HG03159 (cell line): Measurements from ENCODE around the gene ALDH1A3.

Source experiments
- ATAC-seq: cut with Tn5 transposase; IDR thresholded peaks from one replicate; pipeline ENCODE4 v1.9.1; 2021; ENCODE audit warnings: mild to moderate bottlenecking, moderate library complexity; ENCODE audit not compliant: unreplicated experiment

Gene ALDH1A3

GRCh38 chr15:100880897-100881242, 1.2 kb downstream of the ALDH1A3 start:
- ATAC-seq = no peak

GRCh38 chr15:100881573-100882336, 2.1 kb downstream of the ALDH1A3 start:
- no peak for ATAC-seq

DNA sequence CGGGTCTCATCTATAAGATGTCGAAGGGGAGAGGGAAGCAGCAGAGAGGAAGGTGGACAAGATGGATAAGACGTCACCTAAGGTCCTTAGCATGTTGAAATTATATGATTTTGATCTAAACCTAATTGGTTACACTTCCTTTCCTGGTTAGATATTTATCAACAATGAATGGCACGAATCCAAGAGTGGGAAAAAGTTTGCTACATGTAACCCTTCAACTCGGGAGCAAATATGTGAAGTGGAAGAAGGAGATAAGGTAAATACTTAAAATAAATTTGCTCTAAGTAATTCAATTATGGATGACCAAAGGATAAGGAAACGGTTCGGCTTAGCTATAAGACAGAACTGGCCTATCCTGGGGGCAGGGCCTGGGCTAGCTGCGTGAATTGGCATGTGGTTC, 5.5 kb downstream of the ALDH1A3 start:
- no peak for ATAC-seq

- no peak for ATAC-seq
Measured at GRCh38 chr15:100885811-100886210, 6.2 kb downstream of the ALDH1A3 start.

DNA sequence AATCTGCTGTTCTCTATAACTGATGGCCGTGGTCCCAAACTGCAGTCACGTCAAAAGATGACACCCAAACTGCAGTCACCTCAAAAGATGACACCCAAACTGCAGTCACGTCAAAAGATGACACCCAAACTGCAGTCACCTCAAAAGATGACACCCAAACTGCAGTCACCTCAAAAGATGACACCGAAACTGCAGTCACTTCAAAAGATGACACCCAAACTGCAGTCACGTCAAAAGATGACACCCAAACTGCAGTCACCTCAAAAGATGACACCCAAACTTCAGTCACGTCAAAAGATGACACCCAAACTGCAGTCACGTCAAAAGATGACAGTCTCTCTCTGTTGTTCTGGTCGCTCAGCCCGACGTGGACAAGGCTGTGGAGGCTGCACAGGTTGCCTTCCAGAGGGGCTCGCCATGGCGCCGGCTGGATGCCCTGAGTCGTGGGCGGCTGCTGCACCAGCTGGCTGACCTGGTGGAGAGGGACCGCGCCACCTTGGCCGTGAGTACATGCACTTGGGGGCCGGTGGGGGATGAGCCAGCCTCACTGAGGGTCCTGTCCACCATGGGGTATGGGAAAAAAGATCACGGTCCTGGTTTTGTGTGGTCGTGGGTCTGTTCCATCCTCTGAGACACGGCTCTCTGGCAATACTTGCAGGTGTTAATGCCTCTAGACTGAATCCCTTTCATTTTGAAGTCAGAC, 7.7 kb downstream of the ALDH1A3 start:
- no peak for ATAC-seq

- no peak for ATAC-seq
Measured at GRCh38 chr15:100889385-100890050, 9.9 kb downstream of the ALDH1A3 start.

DNA sequence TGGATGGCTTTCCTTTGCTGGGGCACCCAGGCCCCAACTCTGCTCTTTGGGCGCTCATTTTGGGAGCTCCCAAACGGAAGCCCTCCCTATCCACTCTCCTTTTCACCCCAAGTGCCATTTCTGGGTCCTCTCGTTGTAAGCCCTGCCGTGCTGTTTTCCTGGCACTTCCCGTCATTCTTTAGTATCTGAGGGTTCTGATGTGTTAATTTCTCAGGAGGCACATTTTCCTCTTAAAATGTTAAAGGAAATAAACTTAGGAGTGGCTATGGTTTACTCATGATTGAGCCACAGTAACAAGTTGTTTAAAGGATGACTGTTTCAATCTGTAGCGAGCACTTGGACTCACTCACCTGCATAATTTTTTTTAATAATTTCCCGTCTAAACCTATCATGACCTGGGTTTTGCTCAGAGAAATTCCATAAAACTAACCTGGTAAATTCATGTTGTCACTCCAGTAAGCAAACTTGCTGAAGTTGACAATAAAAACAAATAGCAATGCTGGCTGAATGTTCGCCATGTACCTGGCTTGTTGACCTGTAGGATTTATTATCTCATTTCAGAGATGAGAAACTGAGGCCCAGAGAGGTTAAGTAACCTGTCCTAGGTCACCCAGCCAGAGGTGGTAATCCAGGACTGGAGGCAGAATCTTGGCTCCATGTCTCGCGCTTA, 10.6 kb downstream of the ALDH1A3 start:
- no peak for ATAC-seq

DNA sequence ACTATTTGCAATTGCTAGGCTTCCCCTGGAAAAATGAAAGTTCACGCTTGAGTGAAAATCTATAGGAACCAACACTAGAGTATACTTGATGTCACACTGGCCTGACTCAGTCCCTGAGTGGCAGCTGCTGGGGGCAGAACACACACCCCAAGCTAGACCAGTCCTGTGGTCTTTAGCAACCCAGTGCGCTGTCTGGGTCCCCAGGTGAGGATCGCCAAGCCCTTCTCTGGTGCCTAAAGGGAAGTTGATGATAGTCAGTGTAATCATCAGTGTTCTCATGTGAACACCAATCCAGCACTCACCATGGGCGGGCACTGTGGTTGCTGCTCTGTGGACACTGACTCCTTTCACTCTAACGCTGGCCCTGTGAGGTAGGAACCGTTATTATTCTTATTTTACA, 11.2 kb downstream of the ALDH1A3 start:
- no peak for ATAC-seq

DNA sequence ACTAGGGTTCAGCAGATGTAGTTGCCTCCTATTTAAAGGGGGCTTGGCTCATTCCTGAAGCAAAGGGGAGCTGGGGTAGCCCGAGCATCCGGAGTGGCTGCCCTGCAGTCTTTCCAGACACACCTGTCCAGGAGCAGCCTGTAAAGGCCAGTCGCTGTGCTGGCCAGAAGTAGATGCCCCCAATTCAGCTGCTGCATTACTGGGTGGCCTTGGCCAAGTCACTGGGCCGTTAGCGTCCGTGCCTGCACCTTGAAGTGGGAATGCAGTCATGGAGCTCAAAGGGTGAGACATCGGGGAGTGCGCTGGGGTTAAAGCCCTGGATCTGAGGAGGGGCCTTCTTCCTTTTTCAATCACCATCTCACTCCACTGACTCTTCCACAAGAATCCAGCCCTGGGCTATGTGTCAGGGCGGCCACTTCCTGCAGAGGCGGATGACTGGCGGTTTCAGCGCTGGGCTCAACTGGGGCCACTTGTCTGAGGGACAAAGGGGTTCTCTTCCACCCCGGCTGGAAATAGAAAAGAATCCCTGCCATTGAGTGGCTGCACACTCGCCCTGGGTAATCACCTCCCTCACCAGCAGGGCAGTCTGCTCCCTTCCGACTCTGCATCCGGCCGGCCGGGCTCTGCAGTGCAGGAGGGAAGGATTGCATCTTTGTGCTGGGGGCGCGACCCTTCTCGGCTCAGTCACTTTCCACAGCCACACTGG, 11.8 kb downstream of the ALDH1A3 start:
- no peak for ATAC-seq

DNA sequence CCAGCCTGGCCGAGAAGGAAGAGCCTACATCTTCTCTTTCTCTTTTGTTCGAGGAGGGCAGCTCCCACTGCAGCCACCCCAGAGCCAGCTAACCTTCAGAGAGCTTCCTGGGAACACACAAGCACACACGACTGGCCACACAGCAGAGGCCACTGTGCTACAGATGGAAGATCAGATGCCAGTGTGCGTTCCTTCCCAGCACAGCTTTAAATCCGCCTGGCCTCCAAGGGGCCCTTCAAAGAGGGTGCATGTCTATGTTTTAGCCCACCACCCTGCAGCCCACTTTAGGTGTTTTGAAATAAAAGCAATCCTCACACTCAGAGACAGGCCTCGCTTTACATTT, 12.4 kb downstream of the ALDH1A3 start:
- no peak for ATAC-seq

- no peak for ATAC-seq
Measured at GRCh38 chr15:100893261-100893963, 13.8 kb downstream of the ALDH1A3 start.

- no peak for ATAC-seq
Measured at GRCh38 chr15:100893964-100894295, 14.3 kb downstream of the ALDH1A3 start.

DNA sequence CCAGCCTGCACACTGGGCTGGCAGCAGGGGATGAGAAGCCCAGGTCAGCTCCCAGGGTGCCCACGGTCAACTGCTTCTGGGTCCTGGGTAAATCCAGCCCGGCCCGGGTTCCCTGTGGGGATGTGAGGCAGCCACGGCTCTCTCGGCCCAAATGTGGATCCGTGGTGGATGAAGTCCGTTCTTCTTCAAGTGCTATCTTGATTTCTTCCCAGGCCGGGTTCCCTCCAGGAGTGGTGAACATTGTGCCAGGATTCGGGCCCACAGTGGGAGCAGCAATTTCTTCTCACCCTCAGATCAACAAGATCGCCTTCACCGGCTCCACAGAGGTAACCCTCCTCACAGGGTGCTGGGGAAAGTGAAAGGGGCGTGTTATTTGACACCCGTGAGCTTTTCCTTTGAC, 16.1 kb downstream of the ALDH1A3 start:
- ATAC-seq = no peak

DNA sequence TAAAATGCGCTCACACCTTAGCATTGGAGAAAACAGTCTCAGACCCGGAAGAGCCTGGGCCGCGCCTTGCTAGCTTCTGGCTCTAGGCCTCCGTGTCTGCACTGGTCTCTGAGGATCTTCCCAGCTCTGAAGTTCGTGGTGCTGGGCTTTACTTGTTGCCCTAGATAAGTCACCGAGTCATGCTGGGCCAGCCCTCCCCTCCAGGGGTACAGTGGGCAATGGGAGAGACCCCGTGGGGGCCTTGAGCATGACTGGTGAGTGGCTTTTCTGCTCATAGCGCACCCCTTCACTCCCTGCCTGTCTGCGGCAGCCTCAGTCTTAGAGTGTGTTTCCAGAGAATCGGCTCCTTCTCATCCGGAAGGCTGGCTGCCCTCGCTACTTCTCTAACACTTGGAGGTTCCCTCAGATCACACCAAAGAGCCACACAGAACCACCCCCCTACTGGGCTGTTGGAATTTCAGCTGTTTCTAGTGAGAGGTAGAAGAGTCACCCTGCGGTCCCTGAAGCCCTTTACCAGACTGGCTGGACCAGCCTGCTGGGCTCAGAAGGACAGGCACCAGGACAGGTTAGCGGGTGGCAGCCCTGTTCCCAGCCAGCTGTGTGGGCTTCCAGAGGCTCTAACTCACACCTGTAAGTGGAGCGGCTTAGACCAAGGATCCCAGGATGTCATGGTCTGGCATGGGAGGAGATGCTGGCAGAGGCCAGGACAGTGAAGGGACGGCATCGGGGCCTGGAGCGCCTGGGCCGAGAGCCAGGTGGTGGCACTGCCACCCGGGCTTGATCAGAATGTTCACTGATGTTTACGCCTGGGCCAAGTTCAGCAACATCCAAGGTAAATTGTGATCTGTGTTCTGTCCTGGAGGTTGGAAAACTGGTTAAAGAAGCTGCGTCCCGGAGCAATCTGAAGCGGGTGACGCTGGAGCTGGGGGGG, 17.9 kb downstream of the ALDH1A3 start:
- ATAC-seq = no peak

GRCh38 chr15:100898152-100898490, 18.5 kb downstream of the ALDH1A3 start:
- no peak for ATAC-seq

- no peak for ATAC-seq
Measured at GRCh38 chr15:100898661-100899462, 19.2 kb downstream of the ALDH1A3 start.

GRCh38 chr15:100899601-100900000, 20.0 kb downstream of the ALDH1A3 start:
- no peak for ATAC-seq

- ATAC-seq = no peak
Measured at GRCh38 chr15:100900136-100900794, 20.6 kb downstream of the ALDH1A3 start.
